HG02588 (cell line): ENCODE results near the gene SIRT4.

Experiments
- ATAC-seq: cut with Tn5 transposase; IDR thresholded peaks from one replicate; pipeline ENCODE4 v1.9.1; 2021; ENCODE audit warnings: mild to moderate bottlenecking, moderate library complexity; ENCODE audit not compliant: unreplicated experiment

SIRT4 gene

DNA sequence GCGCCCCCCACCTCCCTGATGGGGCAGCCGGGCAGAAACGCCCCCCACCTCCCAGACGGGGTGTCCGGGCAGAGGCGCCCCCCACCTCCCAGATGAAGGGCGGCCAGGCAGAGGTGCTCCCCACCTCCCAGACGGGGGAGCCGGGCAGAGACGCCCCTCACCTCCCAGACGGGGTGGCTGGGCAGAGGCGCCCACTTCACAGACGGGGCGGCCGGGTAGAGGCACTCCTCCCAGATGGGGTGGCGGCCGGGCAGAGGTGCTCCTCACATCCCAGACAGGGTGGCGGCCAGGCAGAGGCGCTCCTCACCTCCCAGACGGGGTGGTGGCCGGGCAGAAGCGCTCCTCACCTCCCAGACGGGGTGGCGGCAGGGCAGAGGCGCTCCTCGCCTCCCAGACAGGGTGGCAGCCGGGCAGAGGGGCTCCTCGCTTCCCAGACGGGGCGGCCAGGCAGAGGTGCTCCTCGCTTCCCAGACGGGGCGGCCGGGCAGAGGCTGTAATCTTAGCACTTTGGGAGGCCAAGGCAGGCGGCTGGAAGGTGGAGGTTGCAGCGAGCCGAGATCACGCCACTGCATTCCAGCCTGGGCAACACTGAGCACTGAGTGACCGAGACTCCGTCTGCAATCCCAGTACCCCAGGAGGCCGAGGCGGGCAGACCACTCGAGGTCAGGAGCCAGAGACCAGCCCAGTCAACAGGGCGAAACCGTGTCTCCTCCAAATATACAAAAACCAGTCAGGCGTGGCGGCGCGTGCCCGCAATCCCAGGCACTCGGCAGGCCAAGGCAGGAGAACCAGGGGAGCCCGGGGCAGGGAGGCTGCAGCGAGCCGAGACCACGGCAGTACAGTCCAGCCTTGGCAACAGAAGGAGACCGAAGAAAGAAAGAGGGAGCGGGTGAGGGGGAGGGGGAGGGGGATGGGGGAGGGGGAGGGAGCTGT lies 23.7 kb upstream of the SIRT4 start:
- ATAC-seq = no peak

GRCh38 chr12:120283318-120283717 lies 18.8 kb upstream of the SIRT4 start:
- no peak for ATAC-seq

DNA sequence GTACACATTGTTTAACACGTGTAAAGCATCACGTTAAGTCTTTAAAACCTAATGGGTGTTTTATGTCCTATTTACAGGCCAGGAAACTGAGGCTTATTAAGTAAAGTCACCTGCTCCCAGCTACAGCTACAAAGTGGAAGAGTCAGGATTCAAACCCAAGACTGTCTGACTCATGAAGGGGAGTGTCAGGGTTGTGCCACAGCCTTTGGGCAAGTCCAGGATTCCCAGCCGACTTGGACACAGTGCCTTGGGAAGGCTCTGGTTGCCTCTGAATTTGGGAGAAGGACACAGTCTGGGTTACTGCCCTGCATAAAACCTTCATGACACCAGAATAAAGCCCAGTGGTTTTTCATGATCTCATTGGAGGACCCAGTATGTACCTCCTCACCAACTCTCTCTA lies 17.7 kb upstream of the SIRT4 start:
- no peak for ATAC-seq

DNA sequence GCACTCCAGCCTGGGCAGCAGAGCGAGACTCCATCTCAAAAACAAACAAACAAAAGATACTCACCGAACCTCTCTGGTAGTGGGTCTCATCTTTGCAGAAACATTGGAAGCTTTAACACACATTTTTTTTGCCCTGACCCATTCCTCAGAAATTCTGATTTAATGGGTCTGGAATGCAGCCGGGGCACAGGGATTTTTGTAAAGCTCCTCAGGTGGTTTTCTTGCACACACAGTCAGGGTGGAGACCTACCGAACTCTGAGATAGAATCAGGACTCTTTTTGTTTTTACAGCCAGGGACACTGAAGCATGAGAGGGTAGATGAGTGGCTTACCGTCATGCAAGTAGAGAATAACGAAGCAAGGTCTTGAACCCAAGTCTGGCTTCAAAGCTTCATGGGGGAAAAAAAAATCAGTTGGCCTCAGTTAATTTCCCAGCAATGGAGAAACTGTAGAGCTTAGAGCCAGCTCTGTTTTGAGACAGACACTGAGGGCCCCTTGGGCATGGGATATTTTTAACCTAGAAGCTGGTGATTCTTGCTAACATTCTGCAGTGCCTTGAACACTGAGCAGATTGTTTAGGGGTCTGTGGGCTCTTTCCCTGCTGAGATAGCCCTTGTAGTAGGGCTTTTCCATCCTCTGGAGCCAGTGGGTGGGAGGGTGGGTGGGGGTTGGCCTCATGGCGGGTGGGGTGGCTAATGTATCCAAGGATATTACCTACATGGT lies 15.2 kb upstream of the SIRT4 start:
- ATAC-seq = no peak

DNA sequence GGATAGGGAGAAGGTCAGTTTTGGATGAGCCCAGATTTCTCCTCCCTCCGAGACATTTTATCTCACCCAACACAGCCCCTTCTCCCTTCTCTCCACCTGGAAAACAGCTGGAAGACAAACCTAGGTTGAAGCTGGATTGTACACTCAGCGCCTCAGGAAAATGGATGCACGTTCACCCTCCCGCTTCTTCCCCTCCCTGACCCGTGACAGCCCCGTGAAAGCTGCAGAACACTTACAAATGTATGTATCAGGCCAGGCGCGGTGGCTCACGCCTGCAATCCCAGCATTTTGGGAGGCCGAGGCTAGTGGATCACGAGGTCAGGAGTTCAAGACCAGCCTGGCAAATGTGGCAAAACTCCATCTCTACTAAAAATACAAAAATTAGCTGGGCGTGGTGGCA lies 14.6 kb upstream of the SIRT4 start:
- no peak for ATAC-seq

- ATAC-seq = no peak
These were observed 11.4 kb upstream of the SIRT4 start for GRCh38 chr12:120290609-120291305.

DNA sequence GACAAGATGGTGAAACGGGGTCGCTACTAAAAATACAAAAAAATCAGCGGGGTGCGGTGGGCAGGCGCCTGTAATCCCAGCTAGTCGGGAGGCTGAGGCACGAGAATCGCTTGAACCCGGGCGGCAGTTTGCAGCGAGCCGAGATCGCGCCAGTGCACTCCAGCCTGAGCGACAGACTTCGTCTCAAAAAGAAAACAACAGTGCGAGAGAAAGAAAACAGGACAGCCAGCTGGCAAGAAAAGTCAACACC lies 9.8 kb upstream of the SIRT4 start:
- ATAC-seq = no peak

DNA sequence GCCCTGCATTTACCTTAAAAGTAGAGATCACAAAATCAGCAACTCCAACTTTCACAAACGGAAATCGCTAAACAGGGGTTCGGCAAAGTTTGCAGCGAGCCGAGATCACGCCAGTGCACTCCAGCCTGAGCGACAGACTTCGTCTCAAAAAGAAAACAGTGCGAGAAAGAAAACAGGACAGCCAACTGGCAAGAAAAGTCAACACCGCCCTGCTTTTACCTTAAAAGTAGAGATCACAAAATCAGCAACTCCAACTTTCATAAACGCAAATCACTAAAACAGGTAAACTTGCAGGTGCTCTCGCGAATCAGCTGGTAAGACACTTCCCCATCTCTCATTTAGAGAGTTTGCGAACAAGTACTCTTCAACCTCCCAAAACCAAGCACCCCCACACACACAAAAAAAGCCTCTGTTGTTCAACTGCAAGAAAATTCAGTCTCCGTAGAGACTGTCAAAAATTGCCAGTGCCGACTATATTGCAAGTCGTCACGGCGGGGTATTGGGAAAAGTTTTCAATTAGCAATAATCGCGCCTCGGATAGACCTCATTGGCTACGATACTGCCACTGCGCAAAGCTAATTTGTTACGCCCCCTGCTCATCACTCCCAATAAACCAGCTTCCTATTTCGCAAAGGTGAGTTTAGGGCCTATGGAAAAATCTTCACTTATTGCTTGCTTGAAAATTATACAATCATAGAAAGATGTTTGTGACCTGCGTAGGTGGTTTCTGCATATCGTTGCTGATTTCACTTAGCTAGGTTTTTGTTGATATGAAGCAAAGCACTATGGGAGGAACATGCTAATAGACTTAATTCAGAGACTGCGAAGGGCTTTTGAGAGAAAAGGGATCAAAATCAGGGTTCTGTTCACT lies 9.2 kb upstream of the SIRT4 start, which contains the start of gene RNU4-1:
TSS of gene RNU4-1 (minus strand) at position 577 of the 871 bp plus-strand sequence.
- ATAC-seq = peak; percentile 39

GRCh38 chr12:120314220-120314619 lies 12.1 kb downstream of the SIRT4 start:
- ATAC-seq = no peak

DNA sequence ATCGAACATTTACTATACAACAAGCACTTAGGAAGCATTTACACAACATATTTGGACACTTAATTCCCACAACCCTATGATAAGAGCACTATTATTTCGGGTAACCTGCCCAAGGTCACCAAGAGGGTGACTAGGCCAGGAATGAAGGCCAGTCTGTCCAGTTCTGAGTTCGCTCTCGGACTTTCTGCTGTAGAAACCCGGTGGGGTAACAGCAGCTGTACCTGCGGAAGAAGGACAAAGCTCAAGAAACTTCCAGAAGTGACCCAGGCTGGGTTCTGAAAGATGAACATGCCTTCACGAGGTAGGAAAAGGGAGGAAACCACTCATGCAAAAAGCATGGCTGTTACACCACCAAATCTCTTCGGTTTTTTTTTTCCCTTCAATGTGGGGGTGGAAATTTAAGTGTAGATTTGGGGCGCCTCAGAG lies 14.7 kb downstream of the SIRT4 start:
- no peak for ATAC-seq

GRCh38 chr12:120317224-120318105 lies 15.3 kb downstream of the SIRT4 start:
- peak; percentile 99 for ATAC-seq

GRCh38 chr12:120321382-120322202 lies 19.5 kb downstream of the SIRT4 start:
- no peak for ATAC-seq

GRCh38 chr12:120323772-120324171 lies 21.7 kb downstream of the SIRT4 start:
- no peak for ATAC-seq

GRCh38 chr12:120324841-120325417 lies 22.8 kb downstream of the SIRT4 start:
- ATAC-seq = no peak

DNA sequence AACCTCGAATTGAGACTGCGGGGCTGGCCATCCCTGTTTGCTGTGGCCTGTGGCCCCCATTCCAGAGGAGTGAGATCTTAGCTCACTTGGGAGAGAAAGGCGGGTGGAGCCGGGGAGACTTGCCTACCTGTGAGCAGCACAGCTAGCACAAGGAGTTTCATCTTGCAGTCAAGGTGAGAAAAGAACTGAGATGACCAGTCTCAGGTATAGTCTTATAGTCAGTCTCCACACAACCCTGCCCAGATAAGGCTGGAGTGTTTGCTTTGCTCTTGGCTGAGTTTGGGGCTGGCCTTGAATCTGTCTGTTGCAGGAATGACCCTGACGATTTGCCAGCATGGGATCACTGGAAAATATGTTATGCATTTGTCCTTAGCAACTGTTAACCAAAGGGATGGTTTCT lies 25.5 kb downstream of the SIRT4 start, which contains the start of gene PLA2G1B:
TSS of gene PLA2G1B (minus strand) at position 187 of the 400 bp plus-strand sequence. CDS start at position 161, 26 bp downstream.
- ATAC-seq = no peak

GRCh38 chr12:120328228-120328627 lies 26.1 kb downstream of the SIRT4 start:
- ATAC-seq = no peak

GRCh38 chr12:120331390-120331789 lies 29.3 kb downstream of the SIRT4 start:
- ATAC-seq = no peak

DNA sequence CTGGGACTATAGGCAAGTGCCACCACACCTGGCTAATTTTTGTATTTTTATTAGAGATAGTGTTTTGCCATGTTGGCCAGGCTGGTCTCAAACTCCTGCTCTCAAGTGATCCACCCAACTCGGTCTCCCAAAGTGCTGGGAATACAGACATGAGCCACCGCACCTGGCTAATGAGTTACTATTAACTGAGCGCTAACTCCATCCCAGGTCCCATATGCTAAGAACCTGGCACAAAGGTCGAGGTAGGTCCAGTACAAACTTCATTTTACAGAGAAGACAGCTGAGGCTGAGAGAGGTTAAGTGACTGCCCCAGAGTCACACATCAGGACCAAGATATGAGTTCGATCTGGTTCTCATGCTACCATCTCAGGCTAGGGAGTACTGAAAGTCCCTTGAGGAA lies 29.9 kb downstream of the SIRT4 start:
- ATAC-seq = no peak
